HL-60 (cell line): ENCODE measurements around the gene PLEKHN1.

Source experiments
- DNase-seq, 2 experiments: peaks; one replicate each; pipeline ENCODE4 v3.0.0-alpha.2; 2010 to 2020; ENCODE audit warnings: low read depth in 1 of 2, low spot score in 1 of 2
- H3K27ac ChIP-seq: fragments of 250-450 bp; sonication (Bioruptor Pico); replicated peaks from 2 replicates; pipeline ENCODE4 v1.5.1; 2020; ENCODE audit warnings: mild to moderate bottlenecking, moderate library complexity
- H3K27me3 ChIP-seq: fragments of 250-450 bp; sonication (Bioruptor Pico); 2 replicates; pipeline ENCODE4 v1.5.1; 2021; ENCODE audit warnings: mild to moderate bottlenecking, moderate library complexity; ENCODE audit not compliant: insufficient read depth, poor library complexity, severe bottlenecking
- H3K4me3 ChIP-seq: replicated peaks from 2 replicates; pipeline ENCODE4 v1.5.1; 2011; ENCODE audit warnings: mild to moderate bottlenecking, control low read depth, low read length; ENCODE audit not compliant: insufficient read depth
- GABPA ChIP-seq: IDR thresholded peaks from 2 replicates; pipeline ENCODE4 v1.6.1; 2012; ENCODE audit warnings: low read depth
- POLR2AphosphoS5 ChIP-seq: IDR thresholded peaks from 2 replicates; pipeline ENCODE4 v1.6.1; 2012; ENCODE audit warnings: low read depth
- SPI1 ChIP-seq: IDR thresholded peaks from 2 replicates; pipeline ENCODE4 v1.6.1; 2012; ENCODE audit warnings: low read depth, mild to moderate bottlenecking, borderline replicate concordance
- TF ChIP-seq, protein P1 (sequence below): IDR thresholded peaks from 2 replicates; pipeline ENCODE4 v1.6.1; 2012; ENCODE audit warnings: low read depth; ENCODE audit not compliant: insufficient replicate concordance
- TF ChIP-seq, protein P2 (sequence below): IDR thresholded peaks from one replicate; pipeline ENCODE4 v1.5.1; 2011; ENCODE audit warnings: low read length, control low read depth, inconsistent platforms; ENCODE audit not compliant: insufficient read depth

The PLEKHN1 gene

DNA sequence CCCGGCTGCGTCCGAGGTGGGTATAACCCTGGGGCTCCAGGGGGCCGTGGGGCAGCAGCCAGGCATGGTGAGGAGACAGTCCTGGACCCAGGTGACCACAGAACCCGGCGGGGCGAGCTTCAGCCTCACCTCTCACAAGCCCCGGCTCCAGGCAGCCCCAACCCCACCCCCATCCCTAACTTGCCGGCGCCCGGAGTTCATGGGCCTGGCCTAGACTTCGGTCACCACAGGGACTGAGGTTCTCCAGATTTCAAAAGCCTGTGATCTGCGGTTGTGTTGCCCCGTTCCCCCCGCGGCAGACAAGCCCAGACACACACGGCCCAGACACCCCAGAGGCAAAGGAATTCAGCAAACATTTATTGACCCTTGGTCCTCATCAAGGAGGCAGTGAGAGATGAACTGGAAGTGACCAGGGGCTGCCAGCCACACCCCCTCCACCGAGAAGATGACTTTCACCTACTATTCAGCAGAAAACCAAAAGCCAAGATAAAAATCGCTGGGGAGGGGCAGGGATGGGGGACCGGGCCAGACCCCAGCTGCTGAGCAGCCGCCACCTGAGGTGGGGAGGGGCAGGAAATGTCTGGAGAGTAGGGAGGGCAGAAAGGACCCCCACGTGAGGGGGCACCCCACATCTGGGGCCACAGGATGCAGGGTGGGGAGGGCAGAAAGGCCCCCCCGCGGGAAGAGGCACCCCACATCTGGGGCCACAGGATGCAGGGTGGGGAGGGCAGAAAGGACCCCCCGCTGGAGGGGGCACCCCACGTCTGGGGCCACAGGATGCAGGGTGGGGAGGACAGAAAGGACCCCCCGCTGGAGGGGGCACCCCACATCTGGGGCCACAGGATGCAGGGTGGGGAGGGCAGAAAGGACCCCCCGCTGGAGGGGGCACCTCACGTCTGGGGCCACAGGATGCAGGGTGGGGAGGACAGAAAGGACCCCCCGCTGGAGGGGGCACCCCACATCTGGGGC is 29.7 kb downstream of the PLEKHN1 start:
- Histone ChIP-seq H3K4me3 (no peak overlapping the region), H3K27me3 (peaks cover 40% of the 10 kb centered on the region)
- TF ChIP-seq, protein P1, sequence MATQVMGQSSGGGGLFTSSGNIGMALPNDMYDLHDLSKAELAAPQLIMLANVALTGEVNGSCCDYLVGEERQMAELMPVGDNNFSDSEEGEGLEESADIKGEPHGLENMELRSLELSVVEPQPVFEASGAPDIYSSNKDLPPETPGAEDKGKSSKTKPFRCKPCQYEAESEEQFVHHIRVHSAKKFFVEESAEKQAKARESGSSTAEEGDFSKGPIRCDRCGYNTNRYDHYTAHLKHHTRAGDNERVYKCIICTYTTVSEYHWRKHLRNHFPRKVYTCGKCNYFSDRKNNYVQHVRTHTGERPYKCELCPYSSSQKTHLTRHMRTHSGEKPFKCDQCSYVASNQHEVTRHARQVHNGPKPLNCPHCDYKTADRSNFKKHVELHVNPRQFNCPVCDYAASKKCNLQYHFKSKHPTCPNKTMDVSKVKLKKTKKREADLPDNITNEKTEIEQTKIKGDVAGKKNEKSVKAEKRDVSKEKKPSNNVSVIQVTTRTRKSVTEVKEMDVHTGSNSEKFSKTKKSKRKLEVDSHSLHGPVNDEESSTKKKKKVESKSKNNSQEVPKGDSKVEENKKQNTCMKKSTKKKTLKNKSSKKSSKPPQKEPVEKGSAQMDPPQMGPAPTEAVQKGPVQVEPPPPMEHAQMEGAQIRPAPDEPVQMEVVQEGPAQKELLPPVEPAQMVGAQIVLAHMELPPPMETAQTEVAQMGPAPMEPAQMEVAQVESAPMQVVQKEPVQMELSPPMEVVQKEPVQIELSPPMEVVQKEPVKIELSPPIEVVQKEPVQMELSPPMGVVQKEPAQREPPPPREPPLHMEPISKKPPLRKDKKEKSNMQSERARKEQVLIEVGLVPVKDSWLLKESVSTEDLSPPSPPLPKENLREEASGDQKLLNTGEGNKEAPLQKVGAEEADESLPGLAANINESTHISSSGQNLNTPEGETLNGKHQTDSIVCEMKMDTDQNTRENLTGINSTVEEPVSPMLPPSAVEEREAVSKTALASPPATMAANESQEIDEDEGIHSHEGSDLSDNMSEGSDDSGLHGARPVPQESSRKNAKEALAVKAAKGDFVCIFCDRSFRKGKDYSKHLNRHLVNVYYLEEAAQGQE = no peak
- TF ChIP-seq GABPA (no peak), POLR2AphosphoS5 (no peak), SPI1 (no peak)
- TF ChIP-seq, protein P2, sequence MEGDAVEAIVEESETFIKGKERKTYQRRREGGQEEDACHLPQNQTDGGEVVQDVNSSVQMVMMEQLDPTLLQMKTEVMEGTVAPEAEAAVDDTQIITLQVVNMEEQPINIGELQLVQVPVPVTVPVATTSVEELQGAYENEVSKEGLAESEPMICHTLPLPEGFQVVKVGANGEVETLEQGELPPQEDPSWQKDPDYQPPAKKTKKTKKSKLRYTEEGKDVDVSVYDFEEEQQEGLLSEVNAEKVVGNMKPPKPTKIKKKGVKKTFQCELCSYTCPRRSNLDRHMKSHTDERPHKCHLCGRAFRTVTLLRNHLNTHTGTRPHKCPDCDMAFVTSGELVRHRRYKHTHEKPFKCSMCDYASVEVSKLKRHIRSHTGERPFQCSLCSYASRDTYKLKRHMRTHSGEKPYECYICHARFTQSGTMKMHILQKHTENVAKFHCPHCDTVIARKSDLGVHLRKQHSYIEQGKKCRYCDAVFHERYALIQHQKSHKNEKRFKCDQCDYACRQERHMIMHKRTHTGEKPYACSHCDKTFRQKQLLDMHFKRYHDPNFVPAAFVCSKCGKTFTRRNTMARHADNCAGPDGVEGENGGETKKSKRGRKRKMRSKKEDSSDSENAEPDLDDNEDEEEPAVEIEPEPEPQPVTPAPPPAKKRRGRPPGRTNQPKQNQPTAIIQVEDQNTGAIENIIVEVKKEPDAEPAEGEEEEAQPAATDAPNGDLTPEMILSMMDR = no peak

DNA sequence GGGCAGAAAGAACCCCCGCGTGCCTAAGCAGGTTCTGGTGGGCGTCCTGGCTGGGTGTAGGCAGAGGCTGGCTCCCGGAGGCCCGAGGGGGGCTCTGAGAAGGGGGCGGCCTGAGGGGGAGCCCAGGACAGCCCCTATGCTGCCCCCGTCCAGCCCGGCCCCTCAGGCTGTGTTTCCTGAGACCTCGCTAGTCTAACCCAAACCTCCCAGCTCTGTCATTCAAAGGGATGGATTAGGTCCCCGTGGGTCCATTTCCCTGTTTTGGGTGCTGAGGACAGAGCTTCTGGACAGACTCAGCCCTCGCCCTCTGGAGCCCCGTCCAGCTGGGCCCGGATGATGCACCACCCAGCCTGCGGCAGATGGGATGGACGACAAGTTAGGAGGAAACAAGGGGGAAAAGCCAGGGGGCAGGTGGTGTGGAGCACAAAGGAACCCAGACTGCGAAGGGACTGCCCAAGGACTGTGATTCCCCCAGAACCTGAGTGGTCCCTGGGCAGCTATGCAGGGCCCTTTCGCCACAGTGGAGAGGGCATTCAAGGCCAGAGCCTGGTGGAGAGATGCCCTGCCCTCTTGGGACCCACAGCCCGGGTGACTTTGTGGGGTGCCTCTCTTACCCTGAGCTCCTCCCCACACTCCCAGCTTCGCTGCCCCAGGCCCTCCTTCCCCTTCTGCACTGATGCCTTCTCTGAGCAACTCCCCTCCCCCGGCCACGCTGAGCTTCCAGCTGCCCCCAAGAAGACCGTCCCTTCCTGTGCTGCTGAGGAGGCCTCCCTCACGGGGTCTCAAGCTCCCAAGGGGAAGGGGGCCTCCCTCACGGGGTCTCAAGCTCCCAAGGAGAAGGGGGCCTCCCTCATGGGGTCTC is 30.8 kb downstream of the PLEKHN1 start:
- DNase-seq = no peak
- H3K27ac ChIP-seq = no peak overlapping the region
- peaks cover 47% of the 10 kb centered on the region for H3K27me3 ChIP-seq
- TF ChIP-seq POLR2AphosphoS5 = no peak
- TF ChIP-seq, protein P1 = no peak
- TF ChIP-seq, protein P2 = no peak
- TF ChIP-seq SPI1 = no peak
- no peak for TF ChIP-seq GABPA
- H3K4me3 ChIP-seq = no peak overlapping the region

More for the DNA sequence above, 29.7 kb downstream of the PLEKHN1 start:
- no peak overlapping the region for H3K27ac ChIP-seq
- DNase-seq = no peak

DNA sequence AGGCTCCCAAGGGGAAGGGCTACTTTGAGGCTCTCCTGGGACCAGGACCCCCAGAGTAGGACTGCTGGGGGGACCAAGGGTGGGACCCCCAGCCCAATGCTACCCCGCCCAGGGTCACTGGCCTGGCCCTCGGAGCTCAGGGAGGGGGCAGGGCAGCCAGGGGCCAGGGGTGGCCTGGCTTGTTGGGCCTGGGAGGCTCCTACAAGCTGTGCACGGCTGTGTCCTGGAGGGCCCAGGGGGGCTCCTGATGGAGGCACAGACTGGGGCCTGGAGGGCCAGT is 31.4 kb downstream of the PLEKHN1 start:
- peaks cover 50% of the 10 kb centered on the region for H3K27me3 ChIP-seq
- H3K4me3 ChIP-seq = no peak overlapping the region
- no peak for DNase-seq
- TF ChIP-seq GABPA (no peak), POLR2AphosphoS5 (no peak), SPI1 (no peak)
- TF ChIP-seq, protein P1 = no peak
- TF ChIP-seq, protein P2 = no peak
- H3K27ac ChIP-seq = no peak overlapping the region
